ENCODE results near the gene JARID2.

GRCh38 chr6:15344192-15344519, 98.3 kb downstream of the JARID2 start:
- TF ChIP-seq POLR2AphosphoS5 (IDR thresholded peaks at IDR 0.05; ENCODE audit: borderline replicate concordance, low read depth, low read length): no peak
- no peak for TF ChIP-seq EZH2 (IDR thresholded peaks at IDR 0.05)
